ENCODE measurements around the gene HEY2. TPM values are rescaled to one million over a fixed set of nuclear protein-coding genes. Genes with fewer than 3 reads are reported as not detected.
A peak's percentile ranks its signal among the peaks of the same experiment; 100 is the strongest.

HEY2 gene
- polyA plus RNA-seq, 1 donor (not counting 4 experiments of a cell fraction or from before 2014, with no cell fraction given) = not detected

- Histone ChIP-seq H3K27me3 (ENCODE audit: control insufficient read depth, extremely low read depth, insufficient read depth, low read length) (peaks cover 4% of the 10 kb centered on the region), H3K27ac (ENCODE audit: control insufficient read depth, insufficient read depth, low read length) (no peak overlapping the region), H3K9ac (ENCODE audit: control insufficient read depth, extremely low read depth, insufficient read depth, low read length) (no peak overlapping the region), H4K20me1 (ENCODE audit: control insufficient read depth, extremely low read depth, insufficient read depth, low read length) (no peaks in the 10 kb centered on the region), H2AFZ (ENCODE audit: control insufficient read depth, low read length) (no peak overlapping the region), H3K4me1 (ENCODE audit: control insufficient read depth, extremely low read depth, insufficient read depth, low read length) (no peaks in the 10 kb centered on the region), H3K4me2 (ENCODE audit: control insufficient read depth, extremely low read depth, insufficient read depth, low read depth, low read length) (no peak overlapping the region), H3K36me3 (ENCODE audit: control insufficient read depth in 2 of 2, extremely low read depth in 1 of 2, insufficient read depth in 2 of 2, low read length in 2 of 2) (no peaks in the 10 kb centered on the region), H3K9me1 (ENCODE audit: control insufficient read depth, extremely low read depth, insufficient read depth, low read length) (no peaks in the 10 kb centered on the region), H3K9me3 (ENCODE audit: control insufficient read depth, low read depth, low read length) (no peaks in the 10 kb centered on the region), H3K4me3 (ENCODE audit: control insufficient read depth in 2 of 3, extremely low read depth in 1 of 3, insufficient read depth in 2 of 3, low read depth in 1 of 3, low read length in 3 of 3) (no peak overlapping the region), H3K79me2 (ENCODE audit: control insufficient read depth, insufficient read depth, low read length) (no peaks in the 10 kb centered on the region)
- FAIRE-seq = no peak
- no peak for DNase-seq (ENCODE audit: low read depth, low spot score)
- dilution Hi-C loops (cut with MboI; ENCODE audit: extremely low pct_ligation_motif_present, low sequenced_read_pairs) = loop anchor here (25.0 kb wide), 2 partner anchors 247 to 422 kb away; no protein-coding TSS in a partner anchor
- TF ChIP-seq CTCF (optimal IDR thresholded peaks at IDR 0.05 in 1 of 3, IDR thresholded peaks at IDR 0.05 in 1 of 3, conservative IDR thresholded peaks at IDR 0.05 in 1 of 3; ENCODE audit: extremely low read depth in 1 of 3, insufficient read depth in 2 of 3, low read length in 3 of 3) (peak in 2 of 3 experiments; percentile 23 to 49), EZH2 (IDR thresholded peaks at IDR 0.05; ENCODE audit: low read length) (no peak)
These were observed 9.9 kb downstream of the HEY2 start for GRCh38 chr6:125759184-125759902.

- no peaks in the 10 kb centered on the region for H3K4me1 ChIP-seq (ENCODE audit: control insufficient read depth, extremely low read depth, insufficient read depth, low read length)
- no peak for DNase-seq (ENCODE audit: low read depth, low spot score)
- H3K4me2 ChIP-seq (ENCODE audit: control insufficient read depth, extremely low read depth, insufficient read depth, low read depth, low read length) = no peak overlapping the region
- no peaks in the 10 kb centered on the region for H4K20me1 ChIP-seq (ENCODE audit: control insufficient read depth, extremely low read depth, insufficient read depth, low read length)
- H3K4me3 ChIP-seq (ENCODE audit: control insufficient read depth in 2 of 3, extremely low read depth in 1 of 3, insufficient read depth in 2 of 3, low read depth in 1 of 3, low read length in 3 of 3) = no peak overlapping the region
- H2AFZ ChIP-seq (ENCODE audit: control insufficient read depth, low read length) = no peak overlapping the region
- no peaks in the 10 kb centered on the region for H3K9me3 ChIP-seq (ENCODE audit: control insufficient read depth, low read depth, low read length)
- no peaks in the 10 kb centered on the region for H3K9me1 ChIP-seq (ENCODE audit: control insufficient read depth, extremely low read depth, insufficient read depth, low read length)
- no peaks in the 10 kb centered on the region for H3K79me2 ChIP-seq (ENCODE audit: control insufficient read depth, insufficient read depth, low read length)
- TF ChIP-seq EZH2 (IDR thresholded peaks at IDR 0.05; ENCODE audit: low read length) (no peak), CTCF (optimal IDR thresholded peaks at IDR 0.05 in 1 of 3, IDR thresholded peaks at IDR 0.05 in 1 of 3, conservative IDR thresholded peaks at IDR 0.05 in 1 of 3; ENCODE audit: extremely low read depth in 1 of 3, insufficient read depth in 2 of 3, low read length in 3 of 3) (no peak)
- H3K36me3 ChIP-seq (ENCODE audit: control insufficient read depth in 2 of 2, extremely low read depth in 1 of 2, insufficient read depth in 2 of 2, low read length in 2 of 2) = no peaks in the 10 kb centered on the region
- FAIRE-seq = no peak
- H3K27ac ChIP-seq (ENCODE audit: control insufficient read depth, insufficient read depth, low read length) = no peak overlapping the region
- H3K27me3 ChIP-seq (ENCODE audit: control insufficient read depth, extremely low read depth, insufficient read depth, low read length) = no peaks in the 10 kb centered on the region
- dilution Hi-C loops (cut with MboI; ENCODE audit: extremely low pct_ligation_motif_present, low sequenced_read_pairs) = loop anchor here (25.0 kb wide), 2 partner anchors 248 to 423 kb away; no protein-coding TSS in a partner anchor
- no peak overlapping the region for H3K9ac ChIP-seq (ENCODE audit: control insufficient read depth, extremely low read depth, insufficient read depth, low read length)
These were observed 10.6 kb downstream of the HEY2 start for GRCh38 chr6:125759959-125760457.
